Kidney (tissue), 14 donors: Measurements from ENCODE around the gene NDRG2. TPM values are rescaled to one million over a fixed set of nuclear protein-coding genes. Genes with fewer than 3 reads are reported as not detected.
"Not testable (repeated sequence)": the region's sequence is repeated elsewhere in the genome, so short reads cannot be mapped to it uniquely, and the experiment has no call there.

Experiments used
- DNase-seq, 5 donors: peaks; one replicate each; pipeline ENCODE4 v3.0.0-alpha.2; 2013 to 2020
- FAIRE-seq: peaks from 2 replicates; lab custom pipeline; 2012; peaks lifted over from hg19 to GRCh38; lab: Jason Lieb, UNC
- H3K27ac ChIP-seq, 2 donors: one replicate each; pipeline ENCODE4 v1.7.0; 2013; ENCODE audit warnings: low read depth in 2 of 2, low read length in 2 of 2, inconsistent platforms in 1 of 2
- H3K27me3 ChIP-seq: one replicate; pipeline ENCODE4 v1.7.1; 2013; ENCODE audit warnings: low read length, inconsistent platforms; ENCODE audit not compliant: control insufficient read depth, insufficient read depth
- H3K36me3 ChIP-seq, 3 donors: one replicate each; pipeline versions ENCODE4 v1.7.0 to v1.7.1; 2013; ENCODE audit warnings: low read length in 3 of 3, control low read depth in 1 of 3, inconsistent platforms in 1 of 3; ENCODE audit not compliant: insufficient read depth in 3 of 3, control insufficient read depth in 2 of 3
- H3K4me1 ChIP-seq, 3 donors: one replicate each; pipeline versions ENCODE4 v1.7.0 to v1.7.1; 2013; ENCODE audit warnings: low read length in 3 of 3, inconsistent platforms in 1 of 3, low read depth in 1 of 3; ENCODE audit not compliant: control insufficient read depth in 2 of 3, insufficient read depth in 2 of 3
- H3K4me3 ChIP-seq, 3 donors: one replicate each; pipeline versions ENCODE4 v1.7.0 to v1.8.1; 2013; ENCODE audit warnings: low read length in 3 of 3, control low read depth in 1 of 3, inconsistent platforms in 1 of 3
- H3K9ac ChIP-seq, 3 donors: one replicate each; pipeline versions ENCODE4 v1.7.0 to v1.7.1; 2013; ENCODE audit warnings: low read length in 3 of 3, control low read depth in 1 of 3, inconsistent platforms in 1 of 3
- H3K9me3 ChIP-seq, 3 donors: one replicate each; pipeline versions ENCODE4 v1.7.0 to v1.7.1; 2013; ENCODE audit warnings: low read length in 3 of 3, control low read depth in 1 of 3, inconsistent platforms in 1 of 3; ENCODE audit not compliant: control insufficient read depth in 2 of 3, insufficient read depth in 1 of 3
- intact Hi-C: fragments of 100-400 bp; cut with DNase I; formaldehyde crosslinking; loops from one replicate; pipeline ENCODE4 v1.11.1; 2022
- polyA plus RNA-seq: library from polyadenylated mRNA; stranded (reverse); fragments of 350-450 nt; fragmentation: Illumina TruSeq; extraction: RNeasy Lipid Tissue Mini Kit (QIAGEN cat#74804); gene quantifications from one replicate; pipeline ENCODE4 v1.2.3, GENCODE V29; 2014; ENCODE audit warnings: low read depth, low replicate concordance; ENCODE audit not compliant: insufficient read depth
- total RNA-seq: library from RNA; stranded (reverse); fragmentation: NEBNext Ultra II Directional; extraction: Animal tissue kit (Norgen Biotek cat#: 25700); gene quantifications from one replicate; pipeline ENCODE4 v1.2.1, GENCODE V29; 2021
- TF ChIP-seq, protein P1 (sequence below): IDR thresholded peaks from 3 replicates; pipeline ENCODE4 v1.5.1; 2012; ENCODE audit warnings: mild to moderate bottlenecking, moderate library complexity, borderline replicate concordance; ENCODE audit not compliant: insufficient read depth; ENCODE audit errors: extremely low read depth
- donor health status: control.
- donor health status: control.
- donor health status: control.
- donor health status: control.
- donor health status: control.
- donor health status: DM: yes; HTN: yes; CAD: no.
- donor health status: Normal renal cell carcinoma (clear cell type).

Gene NDRG2
- total and polyA plus RNA-seq, 2 donors from 2014 or later, result 86.2 to 209 TPM

DNA sequence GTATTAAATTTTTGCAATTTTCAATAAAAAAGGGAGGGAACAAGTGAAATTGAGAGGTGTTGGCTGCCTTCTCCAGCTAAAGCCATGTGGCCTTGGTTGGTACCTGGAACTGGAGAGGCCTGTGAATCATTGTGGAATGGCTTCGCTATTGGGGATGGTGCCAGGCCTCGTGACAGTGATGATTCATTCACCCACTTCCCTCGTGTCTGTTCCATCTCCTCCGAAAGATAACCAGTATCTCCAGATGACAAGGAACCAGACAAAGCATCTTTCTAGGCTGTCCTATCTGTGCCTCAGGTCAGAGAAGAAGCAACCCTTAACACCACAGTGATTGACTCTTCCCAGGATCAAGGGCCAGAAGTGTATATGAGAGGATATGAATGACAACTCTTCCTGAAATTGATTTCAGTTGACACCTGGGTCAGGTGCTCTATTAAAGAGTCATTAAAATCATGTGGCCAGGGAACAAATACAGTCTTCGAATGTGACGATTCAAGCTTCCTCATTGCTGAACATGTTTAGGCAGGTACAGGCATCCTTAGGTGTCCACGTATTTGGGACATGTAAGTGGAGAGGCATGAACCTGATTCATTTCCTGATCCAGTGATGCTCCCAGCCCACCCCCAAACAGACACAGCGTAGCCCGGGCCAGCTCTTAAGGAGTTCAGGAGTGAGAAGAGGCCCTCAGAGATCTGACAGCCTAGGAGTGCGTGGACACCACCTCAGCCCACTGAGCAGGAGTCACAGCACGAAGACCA, 17.0 kb upstream of the NDRG2 start, which contains the start of gene RNASE7:
Gene RNASE7 (plus strand): TSS at position 687 of the 758 bp plus-strand sequence. CDS start 631 bp downstream, outside the sequence.
- H3K9ac ChIP-seq, result peak within 1 kb of the TSS in 1 of 3 donors; percentile 32
- H3K27me3 ChIP-seq, result no peaks in the 10 kb centered on the region
- H3K4me3 ChIP-seq, result no peak within 1 kb of the TSS
- DNase-seq (no peak), FAIRE-seq (no peak)
- intact Hi-C loops, result no loop called here
- TF ChIP-seq, protein P1, sequence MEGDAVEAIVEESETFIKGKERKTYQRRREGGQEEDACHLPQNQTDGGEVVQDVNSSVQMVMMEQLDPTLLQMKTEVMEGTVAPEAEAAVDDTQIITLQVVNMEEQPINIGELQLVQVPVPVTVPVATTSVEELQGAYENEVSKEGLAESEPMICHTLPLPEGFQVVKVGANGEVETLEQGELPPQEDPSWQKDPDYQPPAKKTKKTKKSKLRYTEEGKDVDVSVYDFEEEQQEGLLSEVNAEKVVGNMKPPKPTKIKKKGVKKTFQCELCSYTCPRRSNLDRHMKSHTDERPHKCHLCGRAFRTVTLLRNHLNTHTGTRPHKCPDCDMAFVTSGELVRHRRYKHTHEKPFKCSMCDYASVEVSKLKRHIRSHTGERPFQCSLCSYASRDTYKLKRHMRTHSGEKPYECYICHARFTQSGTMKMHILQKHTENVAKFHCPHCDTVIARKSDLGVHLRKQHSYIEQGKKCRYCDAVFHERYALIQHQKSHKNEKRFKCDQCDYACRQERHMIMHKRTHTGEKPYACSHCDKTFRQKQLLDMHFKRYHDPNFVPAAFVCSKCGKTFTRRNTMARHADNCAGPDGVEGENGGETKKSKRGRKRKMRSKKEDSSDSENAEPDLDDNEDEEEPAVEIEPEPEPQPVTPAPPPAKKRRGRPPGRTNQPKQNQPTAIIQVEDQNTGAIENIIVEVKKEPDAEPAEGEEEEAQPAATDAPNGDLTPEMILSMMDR, result no peak
- H3K4me1 ChIP-seq, result peaks cover 7 to 41% (median 29%) of the 10 kb centered on the region in 3 donors
- H3K27ac ChIP-seq, result peak within 1 kb of the TSS in 1 of 2 donors; percentile 74
- no peaks in the 10 kb centered on the region for H3K9me3 ChIP-seq
- H3K36me3 ChIP-seq, result no peaks in the 10 kb centered on the region

- H3K9me3 ChIP-seq, H3K27me3 ChIP-seq, FAIRE-seq, H3K4me3 ChIP-seq, H3K27ac ChIP-seq, intact Hi-C loops, H3K36me3 ChIP-seq, H3K9ac ChIP-seq, DNase-seq: not testable (repeated sequence)
- H3K4me1 ChIP-seq, result peaks cover 7 to 41% (median 29%) of the 10 kb centered on the region in 3 donors
Measured at GRCh38 chr14:21040941-21041340, 16.1 kb upstream of the NDRG2 start.

GRCh38 chr14:21040370-21040925, 15.6 kb upstream of the NDRG2 start:
- no peaks in the 10 kb centered on the region for H3K27me3 ChIP-seq
- FAIRE-seq (no peak), DNase-seq (no peak)
- no peak overlapping the region for H3K4me3 ChIP-seq
- H3K9me3 ChIP-seq, result no peaks in the 10 kb centered on the region
- H3K36me3 ChIP-seq, result no peaks in the 10 kb centered on the region
- intact Hi-C loops, result no loop called here
- no peak overlapping the region for H3K27ac ChIP-seq
- H3K9ac ChIP-seq, result no peak overlapping the region
- TF ChIP-seq, protein P1, result no peak
- peaks cover 7 to 41% (median 29%) of the 10 kb centered on the region in 3 donors for H3K4me1 ChIP-seq
